ENCODE results near the gene DPP4. TPM values are rescaled to one million over a fixed set of nuclear protein-coding genes. Genes with fewer than 3 reads are reported as not detected.

The DPP4 gene
- total and polyA plus RNA-seq, 2 donors from 2014 or later = 29.4 to 74.8 TPM

DNA sequence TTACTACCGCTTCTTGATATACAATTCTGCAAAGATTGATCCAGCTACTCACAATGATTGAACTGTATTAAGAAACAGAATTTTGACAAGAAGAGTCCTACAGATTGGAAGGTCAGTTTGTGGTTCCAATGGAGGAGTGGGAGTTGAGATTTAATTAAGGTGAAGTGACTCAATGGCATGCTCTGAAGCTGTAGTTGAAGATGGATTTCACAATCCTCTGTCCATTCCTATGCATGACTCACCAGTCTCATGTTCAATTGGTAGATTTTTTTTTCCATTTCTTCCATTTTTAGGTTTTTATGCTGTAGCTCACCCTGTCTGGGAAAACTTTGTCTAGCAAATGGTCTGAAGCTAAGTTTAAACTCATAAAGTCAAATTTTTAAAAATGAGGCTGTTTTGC, 83.3 kb downstream of the DPP4 start:
- no peak for DNase-seq
- H3K27ac ChIP-seq (ENCODE audit: low read depth in 2 of 2, low read length in 2 of 2) = no peak overlapping the region
- no peak for FAIRE-seq
- no peaks in the 10 kb centered on the region for H3K9me3 ChIP-seq (ENCODE audit: control insufficient read depth in 2 of 3, insufficient read depth in 1 of 3, low read length in 3 of 3)
- no peak for TF ChIP-seq CTCF (IDR thresholded peaks at IDR 0.05; ENCODE audit: borderline replicate concordance, extremely low read depth, insufficient read depth)
- no peaks in the 10 kb centered on the region for H3K27me3 ChIP-seq (ENCODE audit: control insufficient read depth, insufficient read depth, low read length)
- H3K9ac ChIP-seq (ENCODE audit: low read length in 3 of 3) = no peak overlapping the region
- H3K4me1 ChIP-seq (ENCODE audit: control insufficient read depth in 2 of 3, insufficient read depth in 2 of 3, low read depth in 1 of 3, low read length in 3 of 3) = no peaks in the 10 kb centered on the region
- peaks cover 0 to 3% (median 0%) of the 10 kb centered on the region in 3 donors for H3K36me3 ChIP-seq (ENCODE audit: control insufficient read depth in 2 of 3, insufficient read depth in 3 of 3, low read length in 3 of 3)
- intact Hi-C loops (cut with DNase I) = no loop called here
- H3K4me3 ChIP-seq (ENCODE audit: low read length in 3 of 3) = no peak overlapping the region

- Histone ChIP-seq H3K4me3 (ENCODE audit: low read length in 3 of 3) (no peak overlapping the region), H3K27me3 (ENCODE audit: control insufficient read depth, insufficient read depth, low read length) (no peaks in the 10 kb centered on the region), H3K4me1 (ENCODE audit: control insufficient read depth in 2 of 3, insufficient read depth in 2 of 3, low read depth in 1 of 3, low read length in 3 of 3) (no peaks in the 10 kb centered on the region), H3K36me3 (ENCODE audit: control insufficient read depth in 2 of 3, insufficient read depth in 3 of 3, low read length in 3 of 3) (peaks cover 0 to 3% (median 0%) of the 10 kb centered on the region in 3 donors), H3K9me3 (ENCODE audit: control insufficient read depth in 2 of 3, insufficient read depth in 1 of 3, low read length in 3 of 3) (no peaks in the 10 kb centered on the region), H3K27ac (ENCODE audit: low read depth in 2 of 2, low read length in 2 of 2) (no peak overlapping the region), H3K9ac (ENCODE audit: low read length in 3 of 3) (no peak overlapping the region)
- no peak for TF ChIP-seq CTCF (IDR thresholded peaks at IDR 0.05; ENCODE audit: borderline replicate concordance, extremely low read depth, insufficient read depth)
- FAIRE-seq = no peak
- intact Hi-C loops (cut with DNase I) = no loop called here
- no peak for DNase-seq
These were observed 84.0 kb downstream of the DPP4 start for GRCh38 chr2:161990036-161990435.

DNA sequence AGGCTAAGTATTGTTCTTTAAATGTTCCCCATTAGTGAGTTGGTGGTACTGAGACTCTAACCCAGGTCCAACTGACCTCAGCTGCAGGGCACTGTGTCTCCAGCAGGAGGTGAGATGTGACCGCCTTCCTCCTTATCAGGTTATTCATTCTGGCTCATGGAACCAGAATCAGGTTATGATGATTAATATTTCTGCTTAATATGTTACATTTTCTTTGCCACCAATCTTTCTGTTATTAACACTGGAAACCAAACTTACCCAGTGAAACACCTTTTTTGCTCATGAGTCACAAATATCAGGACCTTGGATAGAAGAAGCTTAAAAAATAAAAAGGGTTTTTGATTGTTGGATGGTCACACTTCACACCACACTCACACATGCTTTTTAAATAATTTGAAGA, 85.4 kb downstream of the DPP4 start:
- no peak overlapping the region for H3K27ac ChIP-seq (ENCODE audit: low read depth in 2 of 2, low read length in 2 of 2)
- TF ChIP-seq CTCF (IDR thresholded peaks at IDR 0.05; ENCODE audit: borderline replicate concordance, extremely low read depth, insufficient read depth) = no peak
- no peak for FAIRE-seq
- no peaks in the 10 kb centered on the region for H3K27me3 ChIP-seq (ENCODE audit: control insufficient read depth, insufficient read depth, low read length)
- no peaks in the 10 kb centered on the region for H3K36me3 ChIP-seq (ENCODE audit: control insufficient read depth in 2 of 3, insufficient read depth in 3 of 3, low read length in 3 of 3)
- intact Hi-C loops (cut with DNase I) = no loop called here
- DNase-seq = no peak
- H3K4me3 ChIP-seq (ENCODE audit: low read length in 3 of 3) = no peak overlapping the region
- H3K9ac ChIP-seq (ENCODE audit: low read length in 3 of 3) = no peak overlapping the region
- no peaks in the 10 kb centered on the region for H3K9me3 ChIP-seq (ENCODE audit: control insufficient read depth in 2 of 3, insufficient read depth in 1 of 3, low read length in 3 of 3)
- H3K4me1 ChIP-seq (ENCODE audit: control insufficient read depth in 2 of 3, insufficient read depth in 2 of 3, low read depth in 1 of 3, low read length in 3 of 3) = no peaks in the 10 kb centered on the region

GRCh38 chr2:161987311-161987710, 86.7 kb downstream of the DPP4 start:
- intact Hi-C loops (cut with DNase I) = no loop called here
- no peak for TF ChIP-seq CTCF (IDR thresholded peaks at IDR 0.05; ENCODE audit: borderline replicate concordance, extremely low read depth, insufficient read depth)
- no peak for FAIRE-seq

More at GRCh38 chr2:161987311-161987710, 86.7 kb downstream of the DPP4 start:
- DNase-seq = no peak
- Histone ChIP-seq H3K4me3 (ENCODE audit: low read length in 3 of 3) (no peak overlapping the region), H3K27me3 (ENCODE audit: control insufficient read depth, insufficient read depth, low read length) (no peaks in the 10 kb centered on the region), H3K4me1 (ENCODE audit: control insufficient read depth in 2 of 3, insufficient read depth in 2 of 3, low read depth in 1 of 3, low read length in 3 of 3) (no peaks in the 10 kb centered on the region), H3K9me3 (ENCODE audit: control insufficient read depth in 2 of 3, insufficient read depth in 1 of 3, low read length in 3 of 3) (no peaks in the 10 kb centered on the region), H3K27ac (ENCODE audit: low read depth in 2 of 2, low read length in 2 of 2) (no peak overlapping the region), H3K9ac (ENCODE audit: low read length in 3 of 3) (no peak overlapping the region), H3K36me3 (ENCODE audit: control insufficient read depth in 2 of 3, insufficient read depth in 3 of 3, low read length in 3 of 3) (no peaks in the 10 kb centered on the region)
